ENCODE results near the gene ZNF521.

DNA sequence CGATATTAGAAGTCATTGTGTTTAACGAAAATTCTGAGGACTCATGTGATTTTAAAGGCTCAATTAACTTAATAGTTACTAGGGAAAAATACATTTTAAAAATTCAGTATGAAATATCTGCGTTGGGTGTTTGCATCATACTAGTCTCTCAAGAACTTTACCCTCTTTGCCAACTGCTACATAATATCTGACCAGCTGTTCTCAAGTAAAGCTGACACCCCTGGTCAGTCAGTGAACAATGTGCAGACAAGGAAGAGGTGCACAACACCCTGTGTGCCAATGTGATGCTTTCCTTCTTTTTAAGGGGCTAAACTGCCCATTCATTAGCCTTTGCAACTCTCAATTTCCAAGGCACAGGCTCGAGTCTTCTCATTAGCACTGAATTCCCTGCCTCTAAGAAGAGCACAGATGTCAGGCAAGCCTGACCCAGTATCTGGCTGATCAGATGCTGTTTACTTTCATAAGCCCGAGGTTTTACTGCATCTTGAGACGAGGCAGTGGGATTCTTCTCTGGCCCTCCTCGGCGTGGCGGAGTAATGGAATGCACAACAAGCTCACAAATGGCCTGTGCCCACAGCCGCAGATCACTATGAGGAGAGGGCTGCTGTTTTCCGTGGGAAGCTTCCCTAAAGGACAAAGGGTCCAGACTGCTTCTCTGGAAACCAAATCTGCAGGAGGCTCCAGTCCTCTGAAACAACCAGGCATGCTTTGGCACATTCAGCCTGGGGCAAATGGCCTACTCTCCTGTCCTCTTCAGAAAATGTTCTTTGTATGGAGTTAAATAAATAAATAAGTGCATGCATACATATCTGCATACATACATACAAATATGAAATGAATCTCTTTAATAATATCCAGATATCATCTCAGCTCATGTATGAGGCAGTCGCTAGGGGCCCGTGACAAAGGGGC lies 240.3 kb downstream of the ZNF521 start:
- TF ChIP-seq, protein P1, sequence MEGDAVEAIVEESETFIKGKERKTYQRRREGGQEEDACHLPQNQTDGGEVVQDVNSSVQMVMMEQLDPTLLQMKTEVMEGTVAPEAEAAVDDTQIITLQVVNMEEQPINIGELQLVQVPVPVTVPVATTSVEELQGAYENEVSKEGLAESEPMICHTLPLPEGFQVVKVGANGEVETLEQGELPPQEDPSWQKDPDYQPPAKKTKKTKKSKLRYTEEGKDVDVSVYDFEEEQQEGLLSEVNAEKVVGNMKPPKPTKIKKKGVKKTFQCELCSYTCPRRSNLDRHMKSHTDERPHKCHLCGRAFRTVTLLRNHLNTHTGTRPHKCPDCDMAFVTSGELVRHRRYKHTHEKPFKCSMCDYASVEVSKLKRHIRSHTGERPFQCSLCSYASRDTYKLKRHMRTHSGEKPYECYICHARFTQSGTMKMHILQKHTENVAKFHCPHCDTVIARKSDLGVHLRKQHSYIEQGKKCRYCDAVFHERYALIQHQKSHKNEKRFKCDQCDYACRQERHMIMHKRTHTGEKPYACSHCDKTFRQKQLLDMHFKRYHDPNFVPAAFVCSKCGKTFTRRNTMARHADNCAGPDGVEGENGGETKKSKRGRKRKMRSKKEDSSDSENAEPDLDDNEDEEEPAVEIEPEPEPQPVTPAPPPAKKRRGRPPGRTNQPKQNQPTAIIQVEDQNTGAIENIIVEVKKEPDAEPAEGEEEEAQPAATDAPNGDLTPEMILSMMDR (IDR thresholded peaks at IDR 0.05; ENCODE audit: extremely low read depth in 1 of 2, insufficient read depth in 1 of 2, low read depth in 1 of 2, low read length in 2 of 2) = no peak
- TF ChIP-seq EZH2 (IDR thresholded peaks at IDR 0.05; ENCODE audit: borderline replicate concordance, low read depth, low read length, severe bottlenecking) (no peak), POLR2AphosphoS5 (IDR thresholded peaks at IDR 0.05; ENCODE audit: insufficient read depth, low read depth, low read length) (no peak), POLR2A (IDR thresholded peaks at IDR 0.05; ENCODE audit: low read depth, low read length) (no peak), JUN (IDR thresholded peaks at IDR 0.05; ENCODE audit: borderline replicate concordance, insufficient read depth, insufficient read length, low read depth) (no peak), GATA2 (IDR thresholded peaks at IDR 0.05; ENCODE audit: insufficient read depth, insufficient read length, low read depth, low read length) (no peak), MAX (IDR thresholded peaks at IDR 0.05; ENCODE audit: insufficient read depth, insufficient read length) (no peak), MYC (IDR thresholded peaks at IDR 0.05; ENCODE audit: low read depth, low read length) (no peak), FOS (IDR thresholded peaks at IDR 0.05; ENCODE audit: borderline replicate concordance, insufficient read depth, low read length) (no peak)

Data from endothelial cell of umbilical vein (primary cell).